HG03196 (cell line): ENCODE results near the gene TENM4.

ENCODE experiments used
- ATAC-seq: cut with Tn5 transposase; IDR thresholded peaks from one replicate; pipeline ENCODE4 v1.9.1; 2021; ENCODE audit not compliant: unreplicated experiment

Gene TENM4

GRCh38 chr11:79094616-79095015, 346.2 kb downstream of the TENM4 start:
- no peak for ATAC-seq

- no peak for ATAC-seq
Measured at GRCh38 chr11:79092791-79093353, 348.0 kb downstream of the TENM4 start.

GRCh38 chr11:79090191-79090705, 350.6 kb downstream of the TENM4 start:
- ATAC-seq = no peak

- ATAC-seq = no peak
Measured at GRCh38 chr11:79089601-79090000, 351.2 kb downstream of the TENM4 start.

- ATAC-seq = no peak
Measured at GRCh38 chr11:79088967-79089366, 351.9 kb downstream of the TENM4 start.

GRCh38 chr11:79087961-79088318, 352.9 kb downstream of the TENM4 start:
- no peak for ATAC-seq

GRCh38 chr11:79087238-79087960, 353.4 kb downstream of the TENM4 start:
- no peak for ATAC-seq

- ATAC-seq = no peak
Measured at GRCh38 chr11:79086056-79086455, 354.8 kb downstream of the TENM4 start.

GRCh38 chr11:79084382-79084781, 356.4 kb downstream of the TENM4 start:
- no peak for ATAC-seq

- no peak for ATAC-seq
Measured at GRCh38 chr11:79083352-79083751, 357.5 kb downstream of the TENM4 start.

- no peak for ATAC-seq
Measured at GRCh38 chr11:79082907-79083306, 357.9 kb downstream of the TENM4 start.

GRCh38 chr11:79082280-79082679, 358.6 kb downstream of the TENM4 start:
- no peak for ATAC-seq

GRCh38 chr11:79081471-79082031, 359.3 kb downstream of the TENM4 start:
- no peak for ATAC-seq

- ATAC-seq = no peak
Measured at GRCh38 chr11:79080551-79080950, 360.3 kb downstream of the TENM4 start.

GRCh38 chr11:79078999-79079398, 361.8 kb downstream of the TENM4 start:
- no peak for ATAC-seq

- ATAC-seq = no peak
Measured at GRCh38 chr11:79078456-79078855, 362.4 kb downstream of the TENM4 start.

- ATAC-seq = no peak
Measured at GRCh38 chr11:79077702-79078330, 363.0 kb downstream of the TENM4 start.

- ATAC-seq = no peak
Measured at GRCh38 chr11:79076526-79077115, 364.2 kb downstream of the TENM4 start.

GRCh38 chr11:79074547-79074946, 366.3 kb downstream of the TENM4 start:
- no peak for ATAC-seq

GRCh38 chr11:79071190-79071589, 369.6 kb downstream of the TENM4 start:
- ATAC-seq = no peak

GRCh38 chr11:79070518-79070917, 370.3 kb downstream of the TENM4 start:
- no peak for ATAC-seq

GRCh38 chr11:79069504-79069903, 371.3 kb downstream of the TENM4 start:
- ATAC-seq = no peak
